OCI-LY7 (cell line): ENCODE data around the gene SGIP1. TPM values are rescaled to one million over a fixed set of nuclear protein-coding genes. Genes with fewer than 3 reads are reported as not detected.

Experiments
- BruUV-seq: library from RNA; stranded (reverse); fragments of 400-500 nt; replicated peaks from 2 replicates; lab custom pipeline; 2021; lab: Mats Ljungman, UMichigan
- CTCF ChIA-PET: fragments of 300-600 bp; sonication (Branson Sonifier 250); formaldehyde crosslinking; loops from one replicate; lab custom pipeline; 2022; ENCODE audit warnings: antibody characterized with exemption; ENCODE audit not compliant: unreplicated experiment; lab: Charles Lee
- POLR2A ChIA-PET: fragments of 300-600 bp; sonication (Branson Sonifier 250); formaldehyde crosslinking; loops from one replicate; lab custom pipeline; 2022; ENCODE audit warnings: antibody characterized with exemption; lab: Charles Lee
- DNase-seq: peaks from one replicate; pipeline ENCODE4 v3.0.0-alpha.2; 2015; ENCODE audit warnings: low spot score
- H2AFZ ChIP-seq: fragments of 200-600 bp; sonication (generic), shearing (Covaris generic); 2 replicates; pipeline ENCODE4 v1.6.1; 2014; ENCODE audit warnings: mild to moderate bottlenecking, antibody characterized with exemption, low read length, moderate library complexity
- H3K27ac ChIP-seq: fragments of 200-600 bp; sonication (generic); 2 replicates; pipeline ENCODE4 v1.5.1; 2014; ENCODE audit warnings: mixed run types, low read depth, mild to moderate bottlenecking, moderate library complexity, low read length, inconsistent platforms; ENCODE audit not compliant: poor library complexity, severe bottlenecking
- H3K36me3 ChIP-seq: fragments of 200-600 bp; sonication (generic); 2 replicates; pipeline ENCODE4 v1.6.1; 2014; ENCODE audit warnings: mild to moderate bottlenecking, antibody characterized with exemption, low read length, moderate library complexity, mixed read lengths; ENCODE audit not compliant: insufficient read depth
- H3K4me1 ChIP-seq: fragments of 200-600 bp; sonication (generic); 2 replicates; pipeline ENCODE4 v1.5.1; 2014; ENCODE audit warnings: mild to moderate bottlenecking, low read length; ENCODE audit not compliant: insufficient read depth, poor library complexity, severe bottlenecking
- H3K4me2 ChIP-seq: fragments of 200-600 bp; sonication (generic); 2 replicates; pipeline ENCODE4 v1.6.1; 2014; ENCODE audit warnings: mild to moderate bottlenecking, low read length
- H3K4me3 ChIP-seq: fragments of 200-600 bp; sonication (generic); 2 replicates; pipeline ENCODE4 v1.5.1; 2014; ENCODE audit warnings: mild to moderate bottlenecking, low read depth, low read length; ENCODE audit not compliant: poor library complexity, severe bottlenecking
- H3K79me2 ChIP-seq: fragments of 200-600 bp; sonication (generic); 2 replicates; pipeline ENCODE4 v1.6.1; 2016; ENCODE audit warnings: low read depth, mild to moderate bottlenecking, low read length, moderate library complexity, mixed read lengths; ENCODE audit not compliant: insufficient read depth
- H3K9me2 ChIP-seq: fragments of 200-600 bp; sonication (generic); 2 replicates; pipeline ENCODE4 v1.6.1; 2016; ENCODE audit warnings: mild to moderate bottlenecking, low read length, mixed read lengths; ENCODE audit not compliant: insufficient read depth
- H3K9me3 ChIP-seq: fragments of 200-600 bp; sonication (generic); 2 replicates; pipeline ENCODE4 v1.6.1; 2014; ENCODE audit warnings: mild to moderate bottlenecking, mixed run types, low read length, mixed read lengths
- H4K20me1 ChIP-seq: fragments of 200-600 bp; sonication (generic); 2 replicates; pipeline ENCODE4 v1.6.1; 2014; ENCODE audit warnings: mild to moderate bottlenecking, antibody characterized with exemption, low read length, moderate library complexity, mixed read lengths; ENCODE audit not compliant: insufficient read depth
- EZH2phosphoT487 ChIP-seq: fragments of 200-600 bp; sonication (generic); IDR thresholded peaks from 2 replicates; pipeline ENCODE4 v1.6.1; 2018; ENCODE audit warnings: low read depth, borderline replicate concordance, mild to moderate bottlenecking, mixed run types, antibody characterized with exemption, low read length, moderate library complexity, mixed read lengths
- intact Hi-C: fragments of 100-400 bp; cut with micrococcal nuclease; formaldehyde crosslinking; loops from one replicate; pipeline ENCODE4 v1.10.0; 2022; ENCODE audit not compliant: unreplicated experiment
- total RNA-seq, 2 experiments: library from RNA; depleted of rRNA in 1 of 2; stranded (reverse); fragments of >200 nt in 1 of 2; shearing (Covaris generic) in 1 of 2; gene quantifications; 2 replicates each; pipeline ENCODE4 v1.2.3, GENCODE V29; 2014 to 2022
- TF ChIP-seq, protein P1 (sequence below): fragments of 200-600 bp; sonication (generic); conservative IDR thresholded peaks from 2 replicates; pipeline ENCODE4 v1.5.1; 2014; ENCODE audit warnings: mild to moderate bottlenecking, antibody characterized with exemption, low read length, moderate library complexity, mixed read lengths

SGIP1 gene
- total RNA-seq, 2 experiments from 2014 or later, result not detected

DNA sequence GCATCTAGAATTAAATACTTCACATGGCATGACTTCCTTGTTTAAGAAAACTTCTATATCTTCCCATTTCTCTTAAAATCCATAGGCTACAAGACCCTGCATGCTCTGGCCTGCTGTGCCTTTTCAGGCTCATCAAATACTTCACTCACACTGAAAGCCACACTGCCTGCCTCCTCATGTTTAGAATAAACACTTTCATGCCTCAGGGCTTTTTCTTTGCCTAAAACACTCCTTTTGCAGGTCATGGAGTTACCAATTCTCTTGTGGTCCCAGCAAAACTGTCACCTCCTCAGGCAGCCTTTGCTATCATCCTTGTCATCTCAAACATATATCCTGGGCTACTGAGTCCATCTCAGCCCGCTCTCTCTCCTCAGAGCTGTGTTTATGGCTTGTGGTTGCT is 5.5 kb downstream of the SGIP1 start:
- POLR2A ChIA-PET, result interaction anchor here (1.7 kb wide), 1 partner anchor 41 kb away, joined by 3 read pairs; no protein-coding TSS in a partner anchor
- DNase-seq, result no peak
- H3K9me2 ChIP-seq, result no peaks in the 10 kb centered on the region
- no peak overlapping the region for H3K4me2 ChIP-seq
- H2AFZ ChIP-seq, result no peak overlapping the region
- no peaks in the 10 kb centered on the region for H3K36me3 ChIP-seq
- intact Hi-C loops, result no loop called here
- BruUV-seq, result no TSS peak
- H4K20me1 ChIP-seq, result no peaks in the 10 kb centered on the region
- H3K4me3 ChIP-seq, result no peak overlapping the region
- no peaks in the 10 kb centered on the region for H3K79me2 ChIP-seq
- TF ChIP-seq EZH2phosphoT487, result no peak
- TF ChIP-seq, protein P1, sequence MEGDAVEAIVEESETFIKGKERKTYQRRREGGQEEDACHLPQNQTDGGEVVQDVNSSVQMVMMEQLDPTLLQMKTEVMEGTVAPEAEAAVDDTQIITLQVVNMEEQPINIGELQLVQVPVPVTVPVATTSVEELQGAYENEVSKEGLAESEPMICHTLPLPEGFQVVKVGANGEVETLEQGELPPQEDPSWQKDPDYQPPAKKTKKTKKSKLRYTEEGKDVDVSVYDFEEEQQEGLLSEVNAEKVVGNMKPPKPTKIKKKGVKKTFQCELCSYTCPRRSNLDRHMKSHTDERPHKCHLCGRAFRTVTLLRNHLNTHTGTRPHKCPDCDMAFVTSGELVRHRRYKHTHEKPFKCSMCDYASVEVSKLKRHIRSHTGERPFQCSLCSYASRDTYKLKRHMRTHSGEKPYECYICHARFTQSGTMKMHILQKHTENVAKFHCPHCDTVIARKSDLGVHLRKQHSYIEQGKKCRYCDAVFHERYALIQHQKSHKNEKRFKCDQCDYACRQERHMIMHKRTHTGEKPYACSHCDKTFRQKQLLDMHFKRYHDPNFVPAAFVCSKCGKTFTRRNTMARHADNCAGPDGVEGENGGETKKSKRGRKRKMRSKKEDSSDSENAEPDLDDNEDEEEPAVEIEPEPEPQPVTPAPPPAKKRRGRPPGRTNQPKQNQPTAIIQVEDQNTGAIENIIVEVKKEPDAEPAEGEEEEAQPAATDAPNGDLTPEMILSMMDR, result no peak
- no peaks in the 10 kb centered on the region for H3K9me3 ChIP-seq
- H3K4me1 ChIP-seq, result no peaks in the 10 kb centered on the region
- CTCF ChIA-PET, result no interaction called here
- H3K27ac ChIP-seq, result no peak overlapping the region

DNA sequence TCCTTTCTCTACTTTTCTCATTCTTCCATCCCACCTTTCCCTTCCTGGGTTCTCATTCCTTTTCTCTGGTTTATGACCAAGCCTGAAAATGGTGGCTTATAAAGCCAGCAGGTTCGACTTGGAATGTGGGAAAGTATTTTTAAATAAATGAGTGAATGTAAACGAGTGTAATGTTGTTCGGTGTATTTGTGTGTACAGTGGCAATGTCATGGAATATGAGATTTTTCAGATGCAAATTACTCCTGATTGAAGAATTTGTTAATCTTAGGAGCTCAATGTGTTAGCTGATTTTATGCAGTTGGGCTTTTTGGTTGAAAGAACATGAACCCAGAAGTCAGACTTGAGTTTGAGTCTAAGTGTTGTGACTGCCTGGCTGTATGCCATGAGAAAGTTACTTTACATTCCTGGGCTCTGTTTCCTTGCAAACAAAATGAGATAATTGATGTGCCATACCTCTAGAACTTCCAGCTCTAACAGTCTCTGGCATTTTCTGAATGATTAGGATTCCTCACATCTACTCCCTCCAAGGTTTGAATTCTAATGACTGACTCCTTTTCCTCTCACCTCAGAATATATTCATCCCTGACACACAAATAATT is 6.6 kb downstream of the SGIP1 start:
- intact Hi-C loops, result no loop called here
- TF ChIP-seq, protein P1, result no peak
- no peak for TF ChIP-seq EZH2phosphoT487
- H3K79me2 ChIP-seq, result no peaks in the 10 kb centered on the region
- ChIA-PET CTCF (no interaction called here), POLR2A (interaction anchor here (1.7 kb wide), 2 partner anchors 16 to 40 kb away, joined by 3 read pairs; no protein-coding TSS in a partner anchor)
- no peak overlapping the region for H3K4me3 ChIP-seq
- no peak overlapping the region for H3K4me2 ChIP-seq
- no peaks in the 10 kb centered on the region for H3K9me3 ChIP-seq
- H3K4me1 ChIP-seq, result no peaks in the 10 kb centered on the region
- DNase-seq, result no peak
- no peak overlapping the region for H3K27ac ChIP-seq
- H2AFZ ChIP-seq, result no peak overlapping the region
- no peaks in the 10 kb centered on the region for H4K20me1 ChIP-seq
- no peaks in the 10 kb centered on the region for H3K9me2 ChIP-seq
- no peaks in the 10 kb centered on the region for H3K36me3 ChIP-seq
- BruUV-seq, result no TSS peak

DNA sequence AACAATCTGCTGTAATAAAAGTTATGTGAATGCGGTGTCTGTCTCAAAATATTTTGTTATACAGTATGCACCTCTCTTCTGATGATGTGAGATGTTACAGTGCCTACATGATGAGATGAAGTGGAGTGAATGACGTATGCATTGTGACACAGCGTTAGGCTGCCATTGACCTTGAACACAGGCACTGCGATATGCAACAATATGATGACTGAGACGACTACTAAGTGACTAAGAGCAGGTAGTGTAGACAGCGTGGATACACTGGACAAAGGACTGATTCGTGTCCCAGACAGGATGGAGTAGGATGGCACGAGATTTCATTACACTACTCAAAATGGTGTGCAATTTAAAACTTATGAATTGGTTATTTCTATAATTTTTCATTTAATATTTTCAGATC is 8.4 kb downstream of the SGIP1 start:
- no peak overlapping the region for H3K4me3 ChIP-seq
- no peaks in the 10 kb centered on the region for H3K79me2 ChIP-seq
- H4K20me1 ChIP-seq, result no peaks in the 10 kb centered on the region
- no peaks in the 10 kb centered on the region for H3K9me2 ChIP-seq
- H3K4me1 ChIP-seq, result no peaks in the 10 kb centered on the region
- intact Hi-C loops, result no loop called here
- TF ChIP-seq, protein P1, result no peak
- TF ChIP-seq EZH2phosphoT487, result no peak
- H2AFZ ChIP-seq, result no peak overlapping the region
- ChIA-PET POLR2A (no interaction called here), CTCF (no interaction called here)
- H3K9me3 ChIP-seq, result no peaks in the 10 kb centered on the region
- no peak for DNase-seq
- BruUV-seq, result no TSS peak
- H3K36me3 ChIP-seq, result no peaks in the 10 kb centered on the region
- H3K4me2 ChIP-seq, result no peak overlapping the region
- no peak overlapping the region for H3K27ac ChIP-seq
